Measurements from ENCODE around the gene ADCY10. TPM values are rescaled to one million over a fixed set of nuclear protein-coding genes. Genes with fewer than 3 reads are reported as not detected.

Gene ADCY10
- total and polyA plus RNA-seq, 2 of the 4 experiments (the other 2 are of a cell fraction), result under 0.01 to 0.03 TPM

- Histone ChIP-seq H3K23ac (ENCODE audit: low read depth, low read length) (no peak overlapping the region), H3K4ac (ENCODE audit: low read depth, low read length) (no peak overlapping the region), H3K79me1 (ENCODE audit: low read depth in 1 of 2, low read length in 2 of 2) (peaks cover 8 to 39% of the 10 kb centered on the region in 2 experiments; a peak in 2 of 4 replicates), H3K4me2 (ENCODE audit: low read depth, low read length) (no peak overlapping the region), H2AK5ac (ENCODE audit: low read depth, low read length) (no peak overlapping the region), H3K14ac (replicated peaks; ENCODE audit: low read depth, low read length) (no peak overlapping the region), H3K4me1 (ENCODE audit: control insufficient read depth, insufficient read depth, low read length) (no peaks in the 10 kb centered on the region), H2BK15ac (ENCODE audit: low read depth, low read length) (no peak overlapping the region), H3K36me3 (ENCODE audit: control insufficient read depth, insufficient read depth, low read length) (no peaks in the 10 kb centered on the region; the same call in 1 of the 2 replicates), H3K27me3 (ENCODE audit: control insufficient read depth, insufficient read depth, low read length) (no peaks in the 10 kb centered on the region), H2BK20ac (ENCODE audit: low read depth, low read length) (no peak overlapping the region), H3K9ac (ENCODE audit: low read depth, low read length) (no peak overlapping the region), H2BK5ac (ENCODE audit: low read depth, low read length, poor library complexity, severe bottlenecking) (no peak overlapping the region), H3K27ac (ENCODE audit: insufficient read depth, low read length) (no peak overlapping the region), H3K9me3 (ENCODE audit: control insufficient read depth, insufficient read depth, low read length) (no peaks in the 10 kb centered on the region), H4K8ac (ENCODE audit: low read depth in 2 of 2, low read length in 2 of 2) (no peak overlapping the region), H2BK120ac (ENCODE audit: low read depth, low read length) (no peak overlapping the region), H3K4me3 (ENCODE audit: insufficient read depth, low read depth, low read length) (no peak overlapping the region), H4K5ac (ENCODE audit: low read depth, low read length) (no peak overlapping the region), H4K20me1 (ENCODE audit: insufficient read depth, low read length) (no peaks in the 10 kb centered on the region; the same call in 1 of the 2 replicates), H3K9me1 (ENCODE audit: insufficient read depth, low read length) (no peaks in the 10 kb centered on the region), H4K91ac (ENCODE audit: insufficient read depth, low read depth, low read length) (no peak overlapping the region), H2AFZ (replicated peaks; ENCODE audit: low read length, poor library complexity) (no peak overlapping the region), H3K18ac (ENCODE audit: low read depth, low read length) (no peak overlapping the region), H2AK9ac (replicated peaks; ENCODE audit: low read depth, low read length, poor library complexity) (no peak overlapping the region), H3K56ac (ENCODE audit: extremely low read depth, insufficient read depth, low read length) (no peak overlapping the region)
- no CpG with 5 or more reads among the region's 1 CpG for WGBS, 2 experiments (ENCODE audit: extremely low coverage in 2 of 2, insufficient read length in 1 of 2)
- no TSS peak for BruUV-seq (replicated peaks)
- ChIA-PET CTCF (no interaction called here), POLR2A (ENCODE audit: unreplicated experiment) (no interaction called here)
- intact Hi-C loops (cut with micrococcal nuclease) (no loop called here), in situ Hi-C loops (cut with MboI; ENCODE audit: low sequenced_read_pairs) (no loop called here), dilution Hi-C loops (cut with HindIII; ENCODE audit: low sequenced_read_pairs, unreplicated experiment) (no loop called here)
- ATAC-seq (ENCODE audit: low read depth) (no peak), DNase-seq (no peak)
- no peak for TF ChIP-seq NFE2L2 (IDR thresholded peaks at IDR 0.05; ENCODE audit: low read depth, low read length)
- no peak for TF ChIP-seq BHLHE40 (IDR thresholded peaks at IDR 0.05; ENCODE audit: low read depth, low read length)
- TF ChIP-seq MAFK (IDR thresholded peaks at IDR 0.05; ENCODE audit: low read depth, low read length), result no peak
- TF ChIP-seq MAZ (IDR thresholded peaks at IDR 0.05; ENCODE audit: borderline replicate concordance, low read depth, low read length), result no peak
- TF ChIP-seq USF2 (IDR thresholded peaks at IDR 0.05; ENCODE audit: low read depth, low read length), result no peak
- TF ChIP-seq RCOR1 (IDR thresholded peaks at IDR 0.05; ENCODE audit: insufficient replicate concordance, low read length), result no peak
- TF ChIP-seq RAD21 (IDR thresholded peaks at IDR 0.05; ENCODE audit: low read length), result no peak
- TF ChIP-seq POLR2A (IDR thresholded peaks at IDR 0.05; ENCODE audit: low read depth, low read length), result no peak
- TF ChIP-seq SMC3 (IDR thresholded peaks at IDR 0.05; ENCODE audit: low read depth, low read length), result no peak
- TF ChIP-seq CHD1 (IDR thresholded peaks at IDR 0.05; ENCODE audit: low read depth, low read length), result no peak
- TF ChIP-seq CTCF (conservative IDR thresholded peaks at IDR 0.05; ENCODE audit: low read depth, low read length), result no peak
- no peak for TF ChIP-seq MXI1 (IDR thresholded peaks at IDR 0.05; ENCODE audit: borderline replicate concordance, low read depth, low read length)
Measured at GRCh38 chr1:167929725-167930124, 15.8 kb upstream of the ADCY10 start.

Measured in IMR-90 (cell line).